ENCODE results near the gene MTMR1.

DNA sequence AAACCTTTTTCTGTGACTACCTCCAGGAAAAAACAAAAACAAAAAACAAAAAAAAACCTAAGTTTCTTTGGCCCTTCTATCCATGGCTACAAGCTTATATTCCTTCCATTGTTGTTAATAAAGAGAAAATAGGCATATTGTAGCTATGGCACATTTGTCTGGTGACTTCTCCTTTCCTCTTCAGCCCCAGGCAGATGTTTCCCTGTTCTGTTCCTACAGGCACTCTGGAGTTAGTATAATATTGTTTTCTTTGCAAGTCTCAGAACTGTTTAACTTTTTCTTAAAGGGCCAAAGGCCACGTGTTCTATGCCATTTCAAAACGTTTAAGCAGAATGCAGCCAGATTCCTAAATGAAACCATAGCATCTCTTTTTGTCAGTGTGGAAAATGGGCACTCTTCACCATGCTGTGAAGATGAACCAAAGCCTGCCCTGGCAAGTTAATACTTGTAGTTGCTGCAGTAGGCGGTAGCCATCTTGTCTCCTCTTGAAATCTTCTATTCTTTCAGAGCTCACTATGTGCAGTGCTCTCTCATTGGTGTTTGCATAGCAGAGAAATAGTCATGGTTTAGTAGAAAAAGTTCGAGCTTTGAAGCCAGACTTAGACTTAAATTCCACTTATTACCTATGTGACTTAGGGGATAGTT is 44.8 kb upstream of the MTMR1 start:
- TF ChIP-seq ESRRG (CRISPR knock-in tag; IDR thresholded peaks at IDR 0.05) (no peak), ISL1 (CRISPR knock-in tag; IDR thresholded peaks at IDR 0.05) (no peak), ZFP3 (CRISPR knock-in tag; IDR thresholded peaks at IDR 0.05) (no peak)
